HG03108 (cell line): Measurements from ENCODE around the gene ZNF592.

Experiments
- ATAC-seq: cut with Tn5 transposase; IDR thresholded peaks from one replicate; pipeline ENCODE4 v1.9.1; 2021; ENCODE audit warnings: moderate library complexity; ENCODE audit not compliant: unreplicated experiment

The ZNF592 gene

DNA sequence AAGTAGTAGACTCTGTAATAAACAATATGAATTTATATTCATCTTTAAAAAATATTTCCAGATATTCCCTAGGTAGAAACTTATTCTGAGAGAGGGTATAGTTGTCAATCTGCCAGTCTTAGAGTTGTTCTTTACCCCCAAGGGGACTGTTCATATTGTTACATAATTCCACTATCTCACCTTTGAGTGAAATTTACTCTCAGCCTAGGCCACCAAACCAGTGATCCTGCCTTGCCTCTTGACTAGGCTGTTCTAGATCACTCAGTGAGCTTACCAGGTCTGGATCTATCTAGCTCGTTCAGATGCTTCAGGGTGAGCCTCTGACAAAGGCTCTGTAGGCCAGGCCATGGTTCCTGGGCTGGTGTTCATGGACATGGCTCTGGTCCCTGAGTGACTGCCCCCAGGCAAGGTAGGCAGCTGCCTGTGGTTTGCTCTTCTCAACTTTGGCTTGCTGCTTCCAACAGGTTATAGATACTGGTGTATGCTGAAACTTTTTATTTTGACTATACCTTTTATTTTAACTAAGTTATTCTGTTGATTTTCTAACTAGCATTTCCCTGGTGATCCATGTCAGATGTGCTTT is 27.6 kb downstream of the ZNF592 start:
- no peak for ATAC-seq

DNA sequence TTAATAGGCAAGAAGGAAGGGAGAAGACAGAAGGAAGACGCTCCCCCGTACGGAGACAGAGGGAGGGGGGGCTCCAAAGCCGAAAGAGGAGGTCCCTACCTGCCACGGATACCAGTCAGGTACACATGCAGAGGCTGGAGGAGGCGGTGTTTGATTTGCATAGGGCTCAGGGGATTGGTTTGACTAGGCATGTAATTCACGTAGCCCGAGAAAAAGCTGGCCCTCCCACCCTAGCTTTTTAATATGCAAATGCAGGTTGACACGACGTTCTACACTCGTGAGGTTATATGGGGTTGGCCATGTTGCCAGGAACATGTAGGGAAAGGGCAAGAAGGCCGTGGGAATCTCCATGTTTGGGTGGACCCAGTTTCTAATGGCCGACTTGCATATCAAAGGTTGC is 29.8 kb downstream of the ZNF592 start:
- no peak for ATAC-seq

DNA sequence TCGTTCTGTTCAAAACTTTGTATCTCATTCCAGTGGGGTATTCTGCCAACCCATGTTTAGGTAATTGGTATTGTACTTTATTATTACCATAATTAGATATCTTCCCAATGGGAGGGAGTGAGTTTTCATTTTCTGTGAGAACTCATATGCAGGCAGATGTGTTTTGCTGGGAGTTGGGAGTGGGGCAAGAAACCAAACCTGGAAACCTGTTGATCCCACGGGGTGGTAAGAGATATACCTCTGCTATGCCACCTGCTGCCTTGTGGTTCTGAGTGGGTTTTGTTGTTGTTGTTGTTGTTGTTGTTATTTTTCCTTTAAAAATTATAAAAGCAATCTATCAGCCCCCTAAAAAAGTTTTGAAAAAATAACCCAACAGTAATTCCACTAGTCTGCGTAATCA is 32.1 kb downstream of the ZNF592 start:
- ATAC-seq = no peak

DNA sequence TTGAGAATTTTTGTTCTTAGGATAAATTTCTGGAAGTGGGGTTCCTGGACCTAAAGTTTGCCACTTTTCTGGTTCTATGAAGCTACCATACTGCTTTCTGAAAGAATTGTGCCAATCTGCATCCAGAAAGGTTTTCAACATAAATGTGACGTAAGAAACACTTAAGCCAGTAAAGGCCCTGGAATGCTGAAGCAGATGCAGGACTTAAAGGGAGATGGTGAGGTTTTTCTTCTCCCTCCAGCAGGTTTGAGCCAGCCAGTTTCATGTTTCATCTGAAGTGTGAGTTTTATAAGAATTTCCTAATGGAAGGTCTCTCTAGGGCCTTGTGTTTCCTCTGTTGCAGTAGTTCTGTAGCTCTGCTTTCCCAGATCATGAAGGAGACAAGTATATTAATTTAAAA is 33.1 kb downstream of the ZNF592 start:
- ATAC-seq = no peak

DNA sequence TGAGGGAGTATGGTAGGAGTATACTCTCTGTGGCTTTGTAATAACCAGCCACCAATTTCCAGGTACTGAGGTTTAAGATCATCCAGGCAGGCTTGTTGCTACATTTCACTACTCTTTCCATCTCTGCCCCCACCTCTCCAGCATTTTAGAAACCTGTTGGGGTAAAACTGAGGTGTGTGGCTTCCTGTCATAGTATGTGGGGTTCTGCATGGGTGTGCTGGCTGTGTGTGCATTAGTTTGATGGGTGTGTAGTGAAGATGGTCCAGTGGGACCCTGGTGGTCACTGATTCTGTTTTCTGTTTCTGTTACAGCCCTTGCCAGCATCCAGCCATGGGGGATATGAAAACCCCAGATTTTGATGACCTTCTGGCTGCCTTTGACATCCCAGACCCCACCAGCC is 34.0 kb downstream of the ZNF592 start:
- no peak for ATAC-seq

DNA sequence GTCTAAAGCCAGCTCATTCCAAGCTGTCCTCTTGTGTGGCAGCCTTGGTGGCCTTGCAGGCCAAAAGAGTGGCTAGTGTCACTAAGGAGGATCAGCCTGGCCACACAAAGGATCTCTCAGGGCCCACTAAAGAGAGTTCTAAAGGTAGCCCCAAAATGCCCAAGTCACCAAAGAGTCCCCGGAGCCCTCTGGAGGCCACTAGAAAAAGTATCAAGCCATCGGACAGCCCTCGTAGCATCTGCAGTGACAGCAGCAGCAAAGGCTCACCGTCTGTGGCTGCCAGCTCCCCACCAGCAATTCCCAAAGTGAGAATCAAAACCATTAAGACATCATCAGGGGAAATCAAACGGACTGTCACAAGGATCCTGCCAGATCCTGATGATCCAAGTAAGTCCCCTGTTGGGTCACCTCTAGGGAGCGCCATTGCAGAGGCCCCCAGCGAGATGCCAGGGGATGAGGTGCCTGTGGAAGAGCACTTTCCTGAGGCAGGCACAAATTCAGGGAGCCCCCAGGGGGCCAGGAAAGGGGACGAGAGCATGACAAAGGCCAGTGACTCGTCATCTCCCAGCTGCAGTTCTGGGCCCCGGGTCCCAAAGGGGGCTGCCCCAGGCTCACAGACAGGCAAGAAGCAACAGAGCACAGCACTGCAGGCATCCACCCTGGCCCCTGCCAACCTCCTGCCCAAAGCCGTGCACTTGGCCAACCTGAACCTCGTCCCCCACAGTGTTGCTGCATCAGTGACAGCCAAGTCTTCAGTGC is 35.3 kb downstream of the ZNF592 start:
- no peak for ATAC-seq

DNA sequence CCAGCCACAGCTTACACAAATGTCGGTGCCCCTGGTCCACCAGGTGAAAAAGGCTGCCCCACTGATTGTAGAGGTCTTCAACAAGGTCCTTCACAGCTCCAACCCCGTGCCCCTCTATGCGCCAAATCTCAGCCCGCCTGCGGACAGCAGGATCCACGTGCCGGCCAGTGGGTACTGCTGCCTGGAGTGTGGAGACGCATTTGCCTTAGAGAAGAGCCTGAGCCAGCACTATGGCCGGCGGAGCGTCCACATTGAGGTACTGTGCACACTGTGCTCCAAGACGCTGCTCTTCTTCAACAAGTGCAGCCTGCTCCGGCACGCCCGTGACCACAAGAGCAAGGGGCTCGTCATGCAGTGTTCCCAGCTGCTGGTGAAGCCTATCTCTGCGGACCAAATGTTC is 35.9 kb downstream of the ZNF592 start:
- ATAC-seq = no peak

DNA sequence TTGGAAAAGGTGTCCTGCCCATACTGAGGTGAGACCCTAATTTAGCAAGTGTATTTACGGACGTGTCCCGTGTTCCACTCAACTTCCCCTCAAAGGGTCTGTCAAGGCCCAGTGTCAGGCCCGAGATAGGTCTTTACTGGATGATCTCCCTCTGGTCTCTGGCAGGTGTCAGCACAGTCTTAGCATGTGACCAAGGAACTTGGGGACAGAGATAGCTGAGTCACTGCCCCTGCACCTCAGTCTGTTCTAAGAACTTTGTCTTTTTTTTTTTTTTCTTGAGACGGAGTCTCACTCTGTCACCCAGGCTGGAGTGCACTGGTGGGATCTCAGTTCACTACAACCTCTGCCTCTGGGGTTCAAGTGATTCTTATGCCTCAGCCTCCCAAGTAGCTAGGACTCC is 36.7 kb downstream of the ZNF592 start:
- ATAC-seq = no peak

DNA sequence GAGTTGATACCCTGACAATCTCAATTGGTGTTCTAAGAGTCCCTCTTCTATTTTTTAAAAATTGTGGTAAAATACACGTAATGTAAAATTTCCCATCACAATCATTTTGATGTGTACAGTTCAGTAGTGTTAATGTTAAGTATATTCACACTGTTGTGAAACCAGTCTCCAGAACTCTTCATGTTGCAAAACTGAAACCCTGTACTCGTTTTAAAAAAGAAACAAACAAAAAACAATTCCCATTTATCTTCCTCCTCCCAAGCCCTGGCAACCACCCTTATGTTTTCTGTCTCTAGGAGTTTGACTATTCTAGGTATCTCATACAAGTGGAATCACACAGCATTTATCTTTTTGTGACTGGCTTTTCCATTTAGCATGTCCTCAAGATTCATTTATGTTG is 40.1 kb downstream of the ZNF592 start:
- no peak for ATAC-seq

DNA sequence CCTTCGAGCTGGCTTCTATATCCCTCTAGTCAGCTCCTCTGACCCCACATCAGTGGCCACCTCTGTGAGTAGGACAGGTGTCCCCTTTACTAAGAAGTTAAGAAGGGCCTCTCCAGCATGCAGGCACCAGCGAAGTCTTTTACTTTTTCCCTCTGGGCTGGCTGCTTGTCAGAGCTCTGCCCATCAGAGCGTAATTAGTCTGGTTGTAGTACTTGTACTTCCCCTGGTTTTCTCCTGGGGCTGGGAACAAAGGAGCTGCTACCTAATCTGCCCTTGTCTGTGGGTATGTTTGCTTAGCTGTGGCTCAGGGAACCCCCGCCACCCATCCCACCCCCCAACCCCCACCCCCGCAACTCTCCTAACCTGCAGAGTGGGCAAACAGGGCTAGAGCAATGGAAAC is 41.4 kb downstream of the ZNF592 start:
- ATAC-seq = no peak

DNA sequence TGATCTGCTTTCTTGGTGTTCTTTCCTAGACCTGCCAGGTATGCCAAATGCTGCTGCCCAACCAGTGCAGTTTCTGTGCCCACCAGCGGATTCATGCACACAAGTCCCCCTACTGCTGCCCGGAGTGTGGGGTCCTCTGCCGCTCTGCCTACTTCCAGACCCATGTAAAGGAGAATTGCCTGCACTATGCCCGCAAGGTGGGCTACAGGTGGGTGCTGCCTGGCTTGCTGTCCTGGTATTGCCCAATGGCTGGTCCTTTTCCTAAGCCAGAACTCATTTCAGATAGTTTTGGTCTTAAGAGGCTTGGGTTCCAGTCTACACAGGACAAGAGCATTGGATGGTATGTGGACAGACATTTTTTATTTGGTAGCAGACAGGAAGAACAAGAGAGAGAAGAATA is 42.3 kb downstream of the ZNF592 start:
- ATAC-seq = no peak

DNA sequence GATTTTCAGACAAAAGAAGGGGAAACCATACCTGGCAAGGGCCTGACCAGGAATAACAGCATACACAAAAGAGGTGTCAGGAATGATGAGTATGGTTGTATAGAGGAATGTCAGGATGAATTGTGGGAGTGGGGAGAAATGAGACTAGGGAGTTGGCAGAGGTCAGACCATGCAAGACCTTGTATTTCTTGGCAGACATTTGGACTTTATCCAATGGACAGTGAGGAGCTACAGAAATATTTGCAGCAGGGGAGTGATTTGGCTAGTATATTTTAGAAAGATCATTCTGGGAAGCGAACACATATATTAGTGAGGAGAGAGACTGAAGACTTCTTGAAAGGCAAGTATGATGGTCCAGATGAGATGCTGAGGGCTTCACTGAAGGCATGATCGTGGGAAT is 43.4 kb downstream of the ZNF592 start:
- no peak for ATAC-seq

DNA sequence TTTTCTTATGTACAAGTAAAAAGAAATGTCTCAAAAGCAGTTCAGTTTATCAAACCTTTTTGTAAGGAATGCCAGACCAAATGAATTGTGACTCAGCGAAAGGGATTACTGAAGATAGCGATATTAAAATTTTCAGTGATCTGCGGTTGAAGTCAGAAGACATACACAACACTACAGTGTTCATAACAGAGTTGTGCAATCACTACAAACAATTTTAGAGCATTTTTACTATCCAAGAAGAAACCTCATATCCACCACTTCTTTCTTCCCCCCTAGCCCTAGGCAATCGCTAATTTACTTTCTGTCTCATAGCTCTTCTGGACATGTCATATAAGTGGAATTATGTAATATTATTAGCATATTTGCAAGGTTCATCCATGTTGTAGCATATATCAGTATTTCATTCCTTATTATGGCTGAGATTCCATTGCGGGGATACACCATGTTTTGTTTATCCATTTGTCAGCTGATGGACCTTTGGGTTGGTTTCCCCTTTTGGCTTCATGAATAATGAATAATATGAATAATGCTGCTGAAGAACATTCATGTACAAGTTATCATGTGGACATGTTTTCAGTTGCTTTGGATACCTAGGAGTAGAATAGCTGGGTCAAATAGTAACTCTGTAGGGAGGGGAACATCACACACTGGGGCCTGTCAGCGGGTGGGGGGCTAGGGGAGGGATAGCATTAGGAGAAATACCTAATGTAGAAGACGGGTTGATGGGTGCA is 45.2 kb downstream of the ZNF592 start:
- no peak for ATAC-seq

DNA sequence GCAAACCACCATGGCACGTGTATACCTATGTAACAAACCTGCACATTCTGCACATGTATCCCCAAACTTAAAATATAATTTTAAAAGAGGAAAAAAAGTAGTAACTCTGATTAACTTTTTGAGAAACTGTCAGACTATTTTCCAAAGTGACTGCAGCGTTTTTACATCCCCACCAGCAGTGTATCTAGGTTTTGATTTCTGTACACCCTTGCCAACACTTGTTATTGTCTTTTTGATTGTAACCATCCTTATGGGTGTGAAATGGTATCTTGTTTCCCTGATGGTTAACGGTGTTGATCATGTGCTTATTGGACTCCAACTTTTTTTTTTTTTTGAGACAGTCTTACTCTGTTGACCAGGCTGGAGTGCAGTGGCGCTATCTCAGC is 45.8 kb downstream of the ZNF592 start:
- no peak for ATAC-seq

DNA sequence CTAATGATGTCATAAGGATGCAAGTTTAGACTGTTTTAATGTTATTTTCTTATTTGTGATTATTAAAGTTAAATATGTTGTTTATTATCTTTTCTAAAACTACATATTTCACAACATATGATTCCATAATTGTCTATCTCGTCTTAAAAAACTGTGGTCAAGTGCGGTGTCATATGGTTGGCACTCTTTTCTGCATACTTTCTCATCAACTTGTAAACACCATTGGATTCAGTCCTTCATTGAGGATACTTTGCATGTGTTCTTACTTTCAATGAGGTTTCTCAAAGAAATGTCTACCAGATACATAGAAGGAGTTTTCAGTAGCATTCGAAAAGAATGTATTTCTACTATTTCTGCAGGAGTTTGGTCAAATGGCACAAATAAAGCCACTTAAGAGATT is 46.8 kb downstream of the ZNF592 start:
- no peak for ATAC-seq

DNA sequence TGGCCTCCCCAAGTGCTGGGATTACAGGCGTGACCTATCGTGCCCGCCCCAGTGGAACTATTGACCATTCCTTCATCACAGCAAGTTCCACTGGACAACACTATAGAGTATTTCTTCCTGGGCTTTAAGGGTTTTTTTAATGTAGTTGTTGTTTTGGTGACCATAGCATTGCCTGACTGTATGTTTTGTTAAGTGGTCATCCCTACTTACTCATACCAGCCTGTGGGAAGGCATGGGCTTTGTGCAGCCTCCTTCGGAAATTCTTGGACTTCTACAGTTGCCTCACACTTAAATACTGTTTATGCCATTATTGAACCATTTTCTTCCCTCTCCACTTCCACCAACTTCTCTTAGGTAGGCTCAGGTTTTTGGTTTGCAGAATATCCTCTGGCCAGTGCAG is 48.8 kb downstream of the ZNF592 start:
- ATAC-seq = no peak

DNA sequence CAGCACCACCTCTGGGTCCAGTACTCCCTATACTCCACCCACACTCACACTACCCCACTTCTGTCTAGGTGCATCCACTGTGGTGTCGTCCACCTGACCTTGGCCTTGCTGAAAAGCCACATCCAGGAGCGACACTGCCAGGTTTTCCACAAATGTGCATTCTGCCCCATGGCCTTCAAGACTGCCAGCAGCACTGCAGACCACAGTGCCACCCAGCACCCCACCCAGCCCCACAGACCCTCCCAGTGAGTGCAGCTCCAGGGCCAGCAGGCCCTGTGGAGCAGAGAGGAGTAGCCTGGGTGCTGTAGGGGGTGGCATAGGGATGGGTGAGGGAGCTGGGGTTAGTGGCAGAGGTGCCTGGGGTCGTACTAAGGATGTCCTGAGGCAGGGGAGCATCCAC is 49.4 kb downstream of the ZNF592 start:
- no peak for ATAC-seq

DNA sequence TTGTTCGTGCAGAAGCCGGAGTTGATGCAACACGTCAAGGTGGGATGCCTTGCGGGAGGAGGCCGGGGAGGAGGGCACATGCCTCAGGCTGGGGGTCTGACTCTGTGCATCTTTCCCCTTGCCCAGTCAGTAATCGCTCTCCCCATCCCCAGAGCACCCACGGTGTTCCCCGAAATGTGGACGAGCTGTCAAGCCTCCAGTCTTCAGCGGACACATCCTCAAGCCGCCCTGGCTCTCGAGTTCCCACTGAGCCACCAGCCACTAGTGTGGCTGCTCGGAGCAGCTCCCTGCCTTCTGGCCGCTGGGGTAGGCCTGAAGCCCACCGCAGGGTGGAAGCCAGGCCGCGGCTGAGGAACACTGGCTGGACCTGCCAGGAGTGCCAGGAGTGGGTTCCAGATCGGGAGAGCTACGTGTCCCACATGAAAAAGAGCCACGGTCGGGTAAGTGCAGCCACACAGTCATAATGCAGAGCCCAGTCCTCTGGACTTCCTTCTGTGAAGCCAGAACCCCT is 50.1 kb downstream of the ZNF592 start:
- ATAC-seq = no peak

DNA sequence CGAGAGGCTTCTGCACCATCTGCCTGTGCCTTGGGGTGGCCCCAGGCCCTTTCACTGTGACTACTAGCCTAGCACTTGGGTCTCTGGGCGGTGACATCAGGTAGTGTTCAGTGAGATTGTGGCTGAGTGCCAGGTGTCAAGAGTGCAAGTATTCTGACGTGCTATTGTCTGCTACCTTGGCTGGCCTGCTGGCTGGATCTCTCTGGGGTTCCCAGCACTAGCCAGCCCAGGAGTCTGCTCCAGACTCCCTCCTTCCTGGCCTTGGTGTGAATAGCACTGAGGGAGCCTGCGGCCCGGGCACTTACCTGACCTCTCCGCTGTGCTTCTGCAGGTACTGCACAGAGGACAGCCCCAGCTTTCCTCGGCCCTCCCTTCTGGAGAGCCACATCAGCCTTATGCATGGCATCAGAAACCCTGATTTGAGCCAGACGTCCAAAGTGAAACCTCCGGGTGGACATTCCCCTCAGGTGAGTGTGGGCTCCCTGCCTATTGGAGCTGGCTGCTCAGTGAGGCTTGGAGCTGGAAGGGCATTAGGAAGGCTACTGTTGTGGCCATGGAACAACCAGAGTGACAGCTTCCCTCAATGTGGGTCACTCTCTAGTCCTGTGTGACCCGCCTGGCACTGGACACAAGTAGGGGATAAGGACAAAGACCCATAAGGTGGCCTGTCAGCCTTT is 51.3 kb downstream of the ZNF592 start:
- no peak for ATAC-seq

DNA sequence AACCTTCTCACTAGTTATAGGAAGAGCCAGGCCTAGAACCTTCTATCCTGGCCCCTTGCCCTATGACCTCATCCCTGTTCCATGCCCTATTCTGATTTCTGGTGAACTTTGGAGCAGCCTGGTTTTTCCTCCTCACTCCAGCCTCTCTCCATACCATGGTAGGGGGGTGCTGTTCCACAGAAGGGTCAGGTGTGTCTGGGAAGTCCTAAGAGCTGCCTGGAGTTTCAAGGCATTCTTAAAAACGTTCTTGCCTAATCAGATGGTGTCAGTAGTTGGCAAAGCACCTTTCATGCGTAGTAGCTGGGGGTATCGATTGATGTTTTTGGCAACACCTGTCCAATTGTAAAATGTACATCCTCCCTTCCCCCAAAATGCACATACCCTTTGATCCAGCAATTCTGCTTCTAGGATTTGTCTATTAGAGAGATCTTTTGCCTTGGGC is 52.0 kb downstream of the ZNF592 start:
- no peak for ATAC-seq
